WERI-Rb-1 (cell line): ENCODE data around the gene NOVA1.

ENCODE experiments used
- DNase-seq: peaks from one replicate; pipeline ENCODE4 v3.0.0-alpha.2; 2020
- H3K27ac ChIP-seq: fragments of 250-450 bp; sonication (Bioruptor Pico); 2 replicates; pipeline ENCODE4 v1.5.1; 2020; ENCODE audit warnings: mild to moderate bottlenecking, moderate library complexity
- H3K27me3 ChIP-seq: fragments of 250-450 bp; sonication (Bioruptor Pico); 2 replicates; pipeline ENCODE4 v1.5.1; 2021; ENCODE audit warnings: mild to moderate bottlenecking, low read depth, moderate library complexity; ENCODE audit not compliant: insufficient read depth, severe bottlenecking
- H3K36me3 ChIP-seq: fragments of 250-450 bp; sonication (Bioruptor Pico); 2 replicates; pipeline ENCODE4 v1.5.1; 2020; ENCODE audit warnings: mild to moderate bottlenecking, moderate library complexity
- H3K4me3 ChIP-seq: 2 replicates; pipeline ENCODE4 v1.5.1; 2011; ENCODE audit warnings: low read depth, mild to moderate bottlenecking, control low read depth, low read length
- H3K9me3 ChIP-seq: fragments of 250-450 bp; sonication (Bioruptor Pico); 2 replicates; pipeline ENCODE4 v1.5.1; 2021; ENCODE audit warnings: mild to moderate bottlenecking, moderate library complexity; ENCODE audit not compliant: severe bottlenecking
- CTCF ChIP-seq: IDR thresholded peaks from 2 replicates; pipeline ENCODE4 v1.5.1; 2011; ENCODE audit warnings: low read depth, mild to moderate bottlenecking, control low read depth, inconsistent platforms, low read length

Gene NOVA1

GRCh38 chr14:26401179-26401968 is 196.5 kb downstream of the NOVA1 start:
- no peak for TF ChIP-seq CTCF
- Histone ChIP-seq H3K9me3 (no peaks in the 10 kb centered on the region), H3K27me3 (no peaks in the 10 kb centered on the region), H3K36me3 (no peaks in the 10 kb centered on the region), H3K27ac (no peak overlapping the region), H3K4me3 (no peak overlapping the region)
- DNase-seq, result no peak

- H3K9me3 ChIP-seq, result no peaks in the 10 kb centered on the region
- no peak overlapping the region for H3K4me3 ChIP-seq
- H3K27me3 ChIP-seq, result no peaks in the 10 kb centered on the region
- H3K36me3 ChIP-seq, result no peaks in the 10 kb centered on the region
- no peak for TF ChIP-seq CTCF
- no peak overlapping the region for H3K27ac ChIP-seq
- no peak for DNase-seq
Measured at GRCh38 chr14:26400373-26400772, 197.5 kb downstream of the NOVA1 start.

- DNase-seq, result no peak
- Histone ChIP-seq H3K4me3 (no peak overlapping the region), H3K27me3 (no peaks in the 10 kb centered on the region), H3K27ac (no peak overlapping the region), H3K9me3 (no peaks in the 10 kb centered on the region), H3K36me3 (no peaks in the 10 kb centered on the region)
- TF ChIP-seq CTCF, result no peak
Measured at GRCh38 chr14:26398616-26399015, 199.2 kb downstream of the NOVA1 start.
